HL-60 (cell line): Measurements from ENCODE around the gene CNST.
A peak's percentile ranks its signal among the peaks of the same experiment; 100 is the strongest.

ENCODE experiments used
- DNase-seq, 2 experiments: peaks; one replicate each; pipeline ENCODE4 v3.0.0-alpha.2; 2010 to 2020; ENCODE audit warnings: low read depth in 1 of 2, low spot score in 1 of 2
- H3K27ac ChIP-seq: fragments of 250-450 bp; sonication (Bioruptor Pico); replicated peaks from 2 replicates; pipeline ENCODE4 v1.5.1; 2020; ENCODE audit warnings: mild to moderate bottlenecking, moderate library complexity
- H3K27me3 ChIP-seq: fragments of 250-450 bp; sonication (Bioruptor Pico); 2 replicates; pipeline ENCODE4 v1.5.1; 2021; ENCODE audit warnings: mild to moderate bottlenecking, moderate library complexity; ENCODE audit not compliant: insufficient read depth, poor library complexity, severe bottlenecking
- H3K4me3 ChIP-seq: replicated peaks from 2 replicates; pipeline ENCODE4 v1.5.1; 2011; ENCODE audit warnings: mild to moderate bottlenecking, control low read depth, low read length; ENCODE audit not compliant: insufficient read depth
- CTCF ChIP-seq: IDR thresholded peaks from one replicate; pipeline ENCODE4 v1.5.1; 2011; ENCODE audit warnings: low read length, control low read depth, inconsistent platforms; ENCODE audit not compliant: insufficient read depth
- GABPA ChIP-seq: IDR thresholded peaks from 2 replicates; pipeline ENCODE4 v1.6.1; 2012; ENCODE audit warnings: low read depth
- POLR2AphosphoS5 ChIP-seq: IDR thresholded peaks from 2 replicates; pipeline ENCODE4 v1.6.1; 2012; ENCODE audit warnings: low read depth
- REST ChIP-seq: IDR thresholded peaks from 2 replicates; pipeline ENCODE4 v1.6.1; 2012; ENCODE audit warnings: low read depth; ENCODE audit not compliant: insufficient replicate concordance
- SPI1 ChIP-seq: IDR thresholded peaks from 2 replicates; pipeline ENCODE4 v1.6.1; 2012; ENCODE audit warnings: low read depth, mild to moderate bottlenecking, borderline replicate concordance

CNST gene

GRCh38 chr1:246642719-246643118 is 76.5 kb downstream of the CNST start:
- H3K27me3 ChIP-seq: no peaks in the 10 kb centered on the region
- TF ChIP-seq SPI1 (no peak), REST (no peak), CTCF (no peak), GABPA (no peak), POLR2AphosphoS5 (no peak)
- H3K4me3 ChIP-seq: no peak overlapping the region
- no peak for DNase-seq
- no peak overlapping the region for H3K27ac ChIP-seq

- no peak for DNase-seq
- no peaks in the 10 kb centered on the region for H3K27me3 ChIP-seq
- TF ChIP-seq POLR2AphosphoS5 (no peak), CTCF (no peak)
- no peak overlapping the region for H3K4me3 ChIP-seq
- H3K27ac ChIP-seq: no peak overlapping the region
These were observed 80.9 kb downstream of the CNST start for GRCh38 chr1:246647113-246647512.

- Histone ChIP-seq H3K27me3 (no peaks in the 10 kb centered on the region), H3K4me3 (no peak overlapping the region), H3K27ac (no peak overlapping the region)
- no peak for DNase-seq
- no peak for TF ChIP-seq CTCF
- no peak for TF ChIP-seq REST
- no peak for TF ChIP-seq SPI1
- no peak for TF ChIP-seq POLR2AphosphoS5
- TF ChIP-seq GABPA: no peak
These were observed 81.3 kb downstream of the CNST start for GRCh38 chr1:246647513-246647912.

GRCh38 chr1:246651012-246651695 is 84.9 kb downstream of the CNST start:
- Histone ChIP-seq H3K27me3 (no peaks in the 10 kb centered on the region), H3K4me3 (no peak overlapping the region), H3K27ac (no peak overlapping the region)
- no peak for TF ChIP-seq CTCF
- no peak for TF ChIP-seq POLR2AphosphoS5
- no peak for TF ChIP-seq REST
- TF ChIP-seq GABPA: no peak
- TF ChIP-seq SPI1: no peak
- peak in 1 of 2 experiments; percentile 15 for DNase-seq
